GM21367 (cell line): Measurements from ENCODE around the gene SMPD3.
A peak's percentile ranks its signal among the peaks of the same experiment; 100 is the strongest.
"Not testable (repeated sequence)": the region's sequence is repeated elsewhere in the genome, so short reads cannot be mapped to it uniquely, and the experiment has no call there.

ENCODE experiments used
- ATAC-seq: cut with Tn5 transposase; IDR thresholded peaks from one replicate; pipeline ENCODE4 v1.9.1; 2021; ENCODE audit not compliant: unreplicated experiment

Gene SMPD3

DNA sequence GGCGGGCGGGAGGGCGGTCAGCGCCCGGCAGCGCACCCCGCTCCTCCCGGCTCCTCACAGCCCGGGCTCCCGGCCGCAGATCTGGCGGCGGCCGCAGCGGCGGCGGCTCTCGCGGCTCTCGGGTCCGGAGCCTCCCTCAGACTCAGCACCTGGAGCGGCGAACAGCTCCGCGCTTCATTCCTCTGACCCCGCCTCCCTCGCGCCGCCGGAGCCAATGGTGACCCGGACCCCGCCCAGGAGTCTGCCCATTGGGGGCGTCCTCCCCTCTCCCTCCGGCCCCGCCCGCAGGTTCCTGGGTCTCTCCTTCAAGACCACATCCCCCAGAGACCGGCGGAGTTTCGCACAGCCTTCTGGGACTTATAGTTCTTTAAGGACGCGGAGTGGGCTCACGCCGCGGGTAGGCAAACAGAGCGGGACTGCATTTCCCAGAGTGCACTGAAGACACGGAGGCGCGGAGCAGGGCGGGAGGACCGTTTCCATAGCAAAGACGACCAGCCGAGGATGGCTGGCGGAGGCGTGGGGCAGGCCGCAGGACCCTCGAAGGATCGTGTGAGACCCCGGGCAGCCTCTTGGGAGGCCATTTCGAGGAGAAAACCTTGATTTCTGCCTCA lies at the start of gene SMPD3:
TSS of gene SMPD3 (minus strand) at position 149 of the 611 bp plus-strand sequence. CDS start 76,327 bp downstream, outside the sequence.
- peak; percentile 83 for ATAC-seq

GRCh38 chr16:68496689-68497088 lies 48.4 kb upstream of the SMPD3 start:
- no peak for ATAC-seq

- not testable (repeated sequence) for ATAC-seq
Observed at GRCh38 chr16:68494261-68494660, 46.0 kb upstream of the SMPD3 start.

DNA sequence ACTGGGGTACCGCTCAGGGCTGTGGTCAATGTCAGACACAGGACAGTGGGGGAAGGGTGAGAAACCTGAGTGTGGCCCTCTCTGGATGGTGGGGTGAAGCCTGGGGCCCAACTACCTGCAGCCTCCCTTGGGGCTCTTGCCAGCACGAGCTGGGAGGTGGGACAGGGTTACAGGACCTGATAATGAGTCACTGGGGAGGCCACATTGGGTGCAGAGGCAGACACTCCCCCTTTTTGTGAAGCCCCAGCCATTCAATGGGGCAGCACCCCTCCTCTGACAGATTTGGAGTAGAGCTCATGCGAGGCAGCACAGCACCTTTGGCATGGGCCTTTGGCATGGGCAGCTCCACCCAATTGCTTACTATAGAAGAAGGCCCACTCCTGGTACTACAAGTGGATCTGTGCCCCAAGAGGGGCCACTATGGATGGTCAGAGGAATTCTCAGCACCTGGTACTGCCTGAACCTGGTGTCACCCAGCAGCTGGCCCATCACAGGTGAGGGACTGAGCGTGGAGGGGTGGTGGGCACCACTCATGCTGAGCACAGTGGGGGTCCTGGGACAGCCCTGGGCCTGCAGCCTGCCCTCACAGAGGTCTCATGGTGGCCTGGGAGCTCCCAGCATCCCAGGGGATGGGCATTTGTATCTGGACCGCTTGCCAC lies 45.2 kb upstream of the SMPD3 start:
- no peak for ATAC-seq

GRCh38 chr16:68492543-68493411 lies 44.5 kb upstream of the SMPD3 start:
- ATAC-seq = no peak

DNA sequence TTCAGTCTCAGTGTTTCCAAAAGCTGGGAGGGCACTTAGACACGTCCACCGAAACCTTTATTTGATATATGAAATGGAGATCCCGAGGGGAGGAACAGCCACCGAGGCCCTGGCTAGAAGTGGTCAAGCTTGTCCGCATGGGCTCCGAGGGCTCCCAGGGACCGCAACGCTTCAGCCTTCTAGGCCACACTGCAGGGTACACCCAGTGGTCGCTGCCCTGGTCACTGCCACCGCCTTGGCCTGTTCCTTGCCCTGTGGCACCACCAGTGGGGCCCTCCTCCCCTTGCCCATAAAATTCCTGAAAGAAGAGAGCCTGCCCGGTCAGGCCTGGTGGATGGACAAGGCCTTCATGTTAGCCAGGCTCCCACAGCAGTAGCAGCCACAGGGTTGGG lies 43.8 kb upstream of the SMPD3 start:
- ATAC-seq = no peak

- ATAC-seq = no peak
Observed at GRCh38 chr16:68491576-68491950, 43.3 kb upstream of the SMPD3 start.

DNA sequence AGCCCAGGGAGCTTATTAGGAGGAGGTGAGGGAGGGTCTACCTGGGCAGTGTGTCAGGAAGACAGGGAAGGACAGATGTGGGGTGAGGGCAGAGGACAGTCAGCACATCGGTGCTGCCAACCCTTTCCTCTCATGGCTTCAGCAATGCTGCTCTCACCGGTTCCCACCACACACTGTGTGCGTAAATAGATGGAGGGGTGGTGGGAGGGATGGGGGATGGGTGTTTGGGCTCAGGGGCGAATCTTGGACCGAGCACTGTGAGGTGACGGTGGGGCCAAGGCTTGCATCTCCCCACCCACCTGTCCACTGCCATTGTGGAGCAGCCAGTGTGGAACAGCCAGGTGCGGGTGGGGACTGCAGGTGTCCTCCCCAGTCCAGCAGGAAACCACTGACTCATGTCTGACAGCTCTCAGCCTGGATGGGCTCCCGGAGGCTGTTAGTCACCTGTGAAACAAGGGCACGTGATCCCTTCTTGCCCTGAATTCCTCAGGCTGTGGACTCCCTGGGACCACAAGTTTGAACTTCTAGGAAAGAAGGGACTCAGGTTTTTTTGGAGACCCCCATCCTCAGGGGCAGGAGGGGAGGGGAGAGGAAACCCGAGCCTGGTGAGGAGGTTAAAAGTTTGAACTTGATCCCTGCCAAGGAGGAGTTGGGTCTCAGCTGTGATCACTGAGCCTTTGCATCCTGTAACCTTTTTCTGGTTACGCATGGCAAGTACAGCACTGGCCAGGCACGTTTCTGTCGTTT lies 42.7 kb upstream of the SMPD3 start:
- no peak for ATAC-seq

- no peak for ATAC-seq
Observed at GRCh38 chr16:68490358-68490757, 42.0 kb upstream of the SMPD3 start.

GRCh38 chr16:68488554-68488953 lies 40.2 kb upstream of the SMPD3 start:
- ATAC-seq = no peak

DNA sequence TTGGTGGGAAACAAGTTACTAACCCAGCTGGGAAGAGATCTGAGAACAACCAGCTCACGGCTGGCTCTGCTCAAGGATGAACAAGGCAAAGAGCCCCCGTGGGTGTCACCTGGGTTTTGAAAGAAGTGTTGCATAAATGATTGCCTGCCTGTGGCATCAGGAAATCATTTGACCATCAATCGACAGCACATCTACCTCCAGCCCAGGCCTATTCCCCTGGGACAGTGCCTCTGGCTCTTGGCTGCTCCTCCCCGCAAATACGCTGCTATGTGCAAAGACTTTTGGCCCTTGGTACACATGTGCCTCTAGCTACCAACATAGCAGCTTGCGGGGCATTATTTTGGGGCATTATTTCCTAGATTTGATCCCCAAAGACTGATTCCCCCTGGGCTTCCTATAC lies 39.4 kb upstream of the SMPD3 start:
- no peak for ATAC-seq

- ATAC-seq = no peak
Observed at GRCh38 chr16:68487203-68487514, 38.9 kb upstream of the SMPD3 start.

GRCh38 chr16:68486502-68487202 lies 38.3 kb upstream of the SMPD3 start:
- no peak for ATAC-seq

- ATAC-seq = no peak
Observed at GRCh38 chr16:68481636-68482035, 33.3 kb upstream of the SMPD3 start.

- no peak for ATAC-seq
Observed at GRCh38 chr16:68480084-68480995, 32.0 kb upstream of the SMPD3 start.

DNA sequence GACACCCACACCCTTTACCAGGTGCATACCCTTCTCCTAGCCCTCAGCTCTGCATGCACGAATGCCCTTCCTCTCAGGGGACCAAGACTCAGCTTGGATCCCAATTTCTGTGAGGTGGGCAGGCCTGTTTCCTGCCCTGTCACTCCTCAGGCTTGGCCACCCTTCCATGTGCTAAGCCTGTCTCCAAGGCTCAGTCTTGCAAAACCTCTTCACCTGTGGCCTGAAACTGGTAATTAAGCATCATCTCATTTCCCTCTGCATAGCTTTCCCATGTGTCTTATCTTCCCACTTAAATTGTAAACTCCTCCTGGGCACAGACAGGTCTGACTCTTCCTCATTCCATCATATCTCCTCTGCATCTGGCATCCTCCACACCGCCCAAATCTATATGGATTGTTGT lies 31.0 kb upstream of the SMPD3 start:
- ATAC-seq = no peak

- no peak for ATAC-seq
Observed at GRCh38 chr16:68478526-68479250, 30.4 kb upstream of the SMPD3 start.

GRCh38 chr16:68475071-68475470 lies 26.8 kb upstream of the SMPD3 start:
- no peak for ATAC-seq
